Bronchial epithelial cell (primary cell): ENCODE measurements around the gene GCSAM. TPM values are rescaled to one million over a fixed set of nuclear protein-coding genes. Genes with fewer than 3 reads are reported as not detected.

Experiments used
- DNase-seq: peaks from one replicate; pipeline ENCODE4 v3.0.0-alpha.2; 2010; ENCODE audit warnings: low read depth
- FAIRE-seq: peaks from 2 replicates; lab custom pipeline; 2011; peaks lifted over from hg19 to GRCh38; lab: Jason Lieb, UNC
- H3K27me3 ChIP-seq: 2 replicates; pipeline ENCODE4 v1.5.1; 2011; ENCODE audit warnings: low read length; ENCODE audit not compliant: control insufficient read depth, insufficient read depth
- H3K36me3 ChIP-seq: 2 replicates; pipeline ENCODE4 v1.5.1; 2011; ENCODE audit warnings: low read length; ENCODE audit not compliant: control insufficient read depth, insufficient read depth
- H3K4me3 ChIP-seq: 2 replicates; pipeline ENCODE4 v1.5.1; 2011; ENCODE audit warnings: mild to moderate bottlenecking, low read depth, low read length, control low read depth
- total RNA-seq: library from RNA; depleted of rRNA; stranded (reverse); fragments of >200 nt; gene quantifications from 2 replicates; pipeline ENCODE4 v1.2.1, GENCODE V29; 2014
- TF ChIP-seq, protein P1 (sequence below): IDR thresholded peaks from 2 replicates; pipeline ENCODE4 v1.5.1; 2011; ENCODE audit warnings: mild to moderate bottlenecking, moderate library complexity, low read length, control low read depth, inconsistent platforms; ENCODE audit not compliant: insufficient read depth, severe bottlenecking

Gene GCSAM
- total RNA-seq, 1 donor from 2014 or later: 0.26 TPM

DNA sequence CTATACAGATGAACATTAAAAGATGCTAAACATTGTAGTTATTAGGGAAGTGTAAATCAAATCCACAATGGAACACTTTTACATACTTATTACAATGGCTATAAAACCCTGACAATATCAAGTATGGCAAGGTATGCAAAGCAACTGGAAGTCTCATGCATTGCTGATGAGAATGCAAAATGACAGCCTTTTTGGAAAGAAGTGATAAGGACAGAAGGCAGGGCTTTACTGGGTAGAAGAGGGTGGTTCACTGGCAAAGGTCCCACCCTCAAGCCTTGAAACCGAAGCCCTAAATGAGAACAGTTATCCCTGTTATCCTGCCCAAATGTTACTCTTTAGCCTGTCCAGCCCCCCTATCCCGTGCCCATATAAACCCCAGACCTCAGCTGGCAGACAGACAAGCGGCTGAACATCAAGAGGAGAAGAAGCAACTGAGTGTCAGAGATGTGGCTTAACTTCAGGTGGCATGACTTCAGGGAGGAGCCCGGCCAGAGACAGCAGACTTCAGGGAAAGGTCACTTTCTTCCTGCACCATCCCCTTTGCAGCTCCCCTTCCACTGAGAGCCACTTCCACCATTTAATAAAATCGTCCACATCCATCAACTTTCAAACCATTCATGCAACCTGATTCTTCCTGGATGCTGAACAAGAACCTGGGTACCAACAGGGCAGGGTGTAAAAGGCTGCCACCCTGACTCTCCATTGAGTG, 732 bp upstream of the GCSAM start:
- Histone ChIP-seq H3K27me3 (no peaks in the 10 kb centered on the region), H3K36me3 (no peaks in the 10 kb centered on the region), H3K4me3 (no peak overlapping the region)
- TF ChIP-seq, protein P1, sequence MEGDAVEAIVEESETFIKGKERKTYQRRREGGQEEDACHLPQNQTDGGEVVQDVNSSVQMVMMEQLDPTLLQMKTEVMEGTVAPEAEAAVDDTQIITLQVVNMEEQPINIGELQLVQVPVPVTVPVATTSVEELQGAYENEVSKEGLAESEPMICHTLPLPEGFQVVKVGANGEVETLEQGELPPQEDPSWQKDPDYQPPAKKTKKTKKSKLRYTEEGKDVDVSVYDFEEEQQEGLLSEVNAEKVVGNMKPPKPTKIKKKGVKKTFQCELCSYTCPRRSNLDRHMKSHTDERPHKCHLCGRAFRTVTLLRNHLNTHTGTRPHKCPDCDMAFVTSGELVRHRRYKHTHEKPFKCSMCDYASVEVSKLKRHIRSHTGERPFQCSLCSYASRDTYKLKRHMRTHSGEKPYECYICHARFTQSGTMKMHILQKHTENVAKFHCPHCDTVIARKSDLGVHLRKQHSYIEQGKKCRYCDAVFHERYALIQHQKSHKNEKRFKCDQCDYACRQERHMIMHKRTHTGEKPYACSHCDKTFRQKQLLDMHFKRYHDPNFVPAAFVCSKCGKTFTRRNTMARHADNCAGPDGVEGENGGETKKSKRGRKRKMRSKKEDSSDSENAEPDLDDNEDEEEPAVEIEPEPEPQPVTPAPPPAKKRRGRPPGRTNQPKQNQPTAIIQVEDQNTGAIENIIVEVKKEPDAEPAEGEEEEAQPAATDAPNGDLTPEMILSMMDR: no peak
- FAIRE-seq: no peak
- no peak for DNase-seq

DNA sequence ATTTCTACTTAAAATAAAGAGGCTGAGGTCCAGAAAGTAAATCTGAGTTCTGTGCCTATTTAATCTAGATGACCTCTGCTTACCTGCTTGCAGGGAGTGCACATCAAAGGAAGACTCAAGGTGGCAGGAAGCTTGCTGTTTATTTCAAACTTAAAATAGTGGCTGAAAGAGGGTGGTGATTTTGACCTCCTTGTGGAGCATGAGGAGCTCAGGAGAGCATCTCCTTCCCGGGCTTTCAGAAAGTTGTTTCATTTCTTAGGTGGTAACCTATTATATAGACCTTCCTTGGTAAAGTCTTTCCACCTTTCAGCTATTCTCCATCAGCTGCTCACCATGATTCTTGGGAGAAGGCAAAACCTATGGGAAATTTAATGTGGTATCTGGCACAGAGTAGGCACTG, 494 bp downstream of the GCSAM start:
- FAIRE-seq: no peak
- TF ChIP-seq, protein P1: no peak
- no peak overlapping the region for H3K4me3 ChIP-seq

DNA sequence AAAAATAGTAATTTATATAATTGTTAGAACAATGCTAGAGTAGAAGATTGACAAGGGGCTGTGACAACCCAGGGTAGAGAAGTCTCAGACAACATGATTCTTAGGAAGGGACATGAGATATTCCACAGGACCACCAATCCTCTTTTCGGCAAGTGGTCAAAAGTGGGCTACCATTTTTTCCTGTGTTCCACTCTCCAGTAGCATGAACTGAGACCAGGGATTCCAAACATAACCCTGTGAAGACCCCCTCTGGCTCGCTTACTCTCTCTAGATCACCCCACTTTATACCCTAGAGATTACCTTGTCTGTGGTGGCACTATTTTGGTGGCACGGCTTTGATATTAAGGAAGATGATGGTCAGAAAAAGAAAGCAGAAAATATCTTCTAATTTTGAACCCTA, 960 bp downstream of the GCSAM start:
- TF ChIP-seq, protein P1: no peak
- DNase-seq: no peak
- no peak overlapping the region for H3K4me3 ChIP-seq
- no peaks in the 10 kb centered on the region for H3K36me3 ChIP-seq
- no peaks in the 10 kb centered on the region for H3K27me3 ChIP-seq
- no peak for FAIRE-seq

More for the DNA sequence above, 494 bp downstream of the GCSAM start:
- DNase-seq: no peak
- H3K36me3 ChIP-seq: no peaks in the 10 kb centered on the region
- no peaks in the 10 kb centered on the region for H3K27me3 ChIP-seq

DNA sequence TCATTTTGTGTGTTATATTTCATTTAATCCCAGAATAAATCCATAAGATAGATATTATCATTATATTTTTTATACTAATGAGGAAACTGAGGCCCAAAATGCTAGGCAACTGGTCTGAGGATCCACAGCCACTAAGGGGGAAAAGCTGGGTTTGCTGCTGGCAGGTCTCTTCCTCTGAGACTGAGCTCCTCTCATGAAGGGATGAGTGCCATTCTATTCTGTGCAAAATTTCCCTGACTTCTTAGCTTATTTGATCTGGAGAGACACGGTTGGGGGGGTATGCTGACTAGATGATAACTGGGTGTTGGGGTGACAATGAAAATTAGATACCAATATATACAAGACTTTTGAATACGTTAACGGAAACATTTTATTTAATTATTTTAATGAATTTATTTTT, 1.9 kb downstream of the GCSAM start:
- TF ChIP-seq, protein P1: no peak
- DNase-seq: no peak
- Histone ChIP-seq H3K27me3 (no peaks in the 10 kb centered on the region), H3K4me3 (no peak overlapping the region), H3K36me3 (no peaks in the 10 kb centered on the region)
- FAIRE-seq: no peak

DNA sequence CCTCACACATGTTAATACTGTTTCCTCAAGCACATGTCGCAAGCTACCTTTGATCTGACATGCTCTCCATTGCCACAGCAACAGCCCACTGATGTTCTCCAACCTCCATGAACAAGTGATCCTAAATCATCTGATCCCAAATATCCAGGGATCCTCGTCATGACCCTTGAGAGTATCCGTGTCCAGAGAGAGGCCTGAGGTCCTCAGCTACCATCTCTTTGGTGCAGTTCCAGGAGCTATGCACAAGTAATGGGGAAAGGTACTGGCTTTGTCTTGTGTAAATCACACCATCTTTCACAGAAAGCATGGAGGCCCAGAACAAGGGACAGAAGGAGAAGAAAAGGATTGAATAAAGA, 2.4 kb downstream of the GCSAM start:
- Histone ChIP-seq H3K36me3 (no peaks in the 10 kb centered on the region), H3K4me3 (no peak overlapping the region), H3K27me3 (no peaks in the 10 kb centered on the region)
- FAIRE-seq (no peak), DNase-seq (no peak)
- TF ChIP-seq, protein P1: no peak
